SKM-1 treated with dmso at 0.1 percent for 144 hours (cell line): ENCODE results near the gene TAF15.
A peak's percentile ranks its signal among the peaks of the same experiment; 100 is the strongest.

ENCODE experiments used
- DNase-seq: peaks from one replicate; lab custom pipeline; 2025; ENCODE audit not compliant: unreplicated experiment; lab: John Stamatoyannopoulos, UW

Gene TAF15

DNA sequence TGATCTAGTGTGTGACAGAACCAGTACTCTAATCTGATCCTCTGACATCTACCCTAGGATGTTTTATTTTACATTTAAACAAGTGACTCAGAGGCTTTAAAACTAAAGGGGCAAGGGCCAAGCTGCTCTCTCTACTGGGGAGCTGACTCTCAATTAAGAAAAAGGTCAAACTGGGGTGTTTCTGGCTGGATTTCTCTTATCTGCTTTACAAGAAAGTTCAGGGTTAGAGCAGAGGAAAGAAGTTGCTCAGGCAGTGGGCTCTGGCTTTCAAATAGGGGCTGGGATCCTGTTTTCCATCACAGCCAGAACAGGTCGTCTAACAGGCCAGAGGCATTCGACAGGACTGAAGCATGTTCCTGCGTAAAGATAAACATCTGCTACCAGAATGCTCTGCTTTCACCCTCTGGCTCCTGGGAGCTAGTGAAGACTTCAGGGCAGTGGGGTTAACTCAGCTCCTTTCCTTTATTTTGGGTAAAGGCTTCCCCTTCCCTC, 22.3 kb upstream of the TAF15 start:
- DNase-seq, result no peak

DNA sequence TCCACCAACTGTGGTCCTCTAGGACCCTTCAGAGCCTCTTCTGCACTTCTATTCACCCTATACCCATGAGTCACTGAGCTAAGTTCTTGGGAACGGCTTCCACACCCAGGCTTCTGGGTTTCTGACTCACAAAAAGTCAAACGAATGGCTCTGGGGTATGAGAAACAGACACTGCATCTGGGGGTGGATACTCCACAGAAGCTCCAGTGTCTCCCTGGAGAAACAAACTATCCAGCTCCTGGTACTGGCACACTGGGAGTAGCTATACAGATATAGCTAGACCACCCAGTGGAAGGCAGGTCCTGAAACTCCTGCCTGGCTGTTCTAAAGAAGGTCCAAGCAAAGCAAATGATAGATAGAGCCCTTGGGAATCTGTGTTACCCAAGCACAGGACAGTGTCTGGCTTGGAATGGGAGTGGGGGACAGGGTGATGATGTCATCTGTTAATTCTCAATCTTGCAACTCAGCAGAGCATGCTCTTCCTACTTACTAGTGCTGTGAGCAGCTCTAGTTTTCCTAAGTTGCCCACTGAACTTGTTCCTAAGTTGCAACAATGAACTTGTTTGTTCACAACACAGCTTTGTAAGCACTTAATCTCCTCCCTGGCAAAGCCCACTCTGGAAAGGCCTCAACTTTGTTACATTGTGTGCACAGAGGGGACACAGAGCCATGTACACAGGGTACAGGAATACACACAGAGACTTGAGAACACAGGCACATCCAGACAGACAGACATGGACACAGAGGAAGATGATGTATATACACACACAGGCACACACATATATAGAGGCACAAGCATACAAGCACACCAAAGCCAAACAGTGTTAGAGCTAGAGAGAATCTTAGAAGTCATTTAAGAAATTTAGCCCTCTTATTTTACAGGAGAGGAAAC, 20.6 kb upstream of the TAF15 start:
- no peak for DNase-seq

DNA sequence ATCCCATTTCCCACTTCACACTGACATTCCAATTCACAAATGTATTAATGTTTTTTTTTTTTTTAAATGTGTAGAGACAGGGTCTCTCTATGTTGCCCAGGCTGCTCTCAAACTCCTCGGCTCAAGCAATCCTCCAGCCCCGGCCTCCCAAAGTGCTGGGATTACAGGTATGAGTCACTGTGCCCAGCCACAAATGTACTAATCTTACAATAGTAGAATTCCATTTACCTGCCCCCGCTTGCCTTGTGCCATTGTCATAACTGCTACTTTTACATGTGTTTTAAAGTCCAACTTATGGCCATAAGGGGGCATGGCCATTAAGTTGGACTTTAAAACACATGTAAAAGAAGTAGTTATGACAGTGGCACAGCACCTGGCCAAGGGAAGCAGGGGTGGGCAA, 18.4 kb upstream of the TAF15 start:
- no peak for DNase-seq

DNA sequence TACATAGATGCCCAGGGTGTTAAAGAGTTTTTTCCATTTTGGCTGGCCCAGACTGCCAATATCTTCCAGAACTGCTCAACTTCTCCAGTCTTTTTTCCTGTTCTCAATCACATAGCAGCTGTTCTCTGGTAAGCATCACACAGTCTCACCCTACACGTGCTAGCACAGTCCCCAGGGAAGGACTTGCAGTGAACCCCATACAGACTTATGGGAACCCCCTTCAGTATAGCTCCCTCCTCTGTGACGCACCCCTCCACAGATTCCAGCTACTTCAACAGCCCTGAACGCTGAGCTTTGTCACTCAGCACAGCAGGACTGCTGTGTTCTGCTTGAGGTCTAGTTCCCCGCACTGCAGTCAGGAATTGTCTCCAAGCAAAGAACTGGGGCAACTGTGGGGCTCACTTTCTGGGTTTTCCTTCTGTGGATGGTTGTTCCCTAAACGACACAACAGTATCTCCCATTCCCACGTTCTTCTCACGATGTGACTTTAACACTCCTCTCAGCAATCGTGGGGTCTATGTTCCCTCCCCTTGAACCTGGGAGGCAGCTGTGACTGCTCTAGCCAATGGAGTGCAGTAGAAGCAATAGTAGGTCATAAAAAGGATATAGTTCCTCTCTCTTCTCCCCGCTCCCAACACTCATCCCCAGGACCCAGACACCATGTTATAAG, 17.5 kb upstream of the TAF15 start:
- DNase-seq, result no peak

DNA sequence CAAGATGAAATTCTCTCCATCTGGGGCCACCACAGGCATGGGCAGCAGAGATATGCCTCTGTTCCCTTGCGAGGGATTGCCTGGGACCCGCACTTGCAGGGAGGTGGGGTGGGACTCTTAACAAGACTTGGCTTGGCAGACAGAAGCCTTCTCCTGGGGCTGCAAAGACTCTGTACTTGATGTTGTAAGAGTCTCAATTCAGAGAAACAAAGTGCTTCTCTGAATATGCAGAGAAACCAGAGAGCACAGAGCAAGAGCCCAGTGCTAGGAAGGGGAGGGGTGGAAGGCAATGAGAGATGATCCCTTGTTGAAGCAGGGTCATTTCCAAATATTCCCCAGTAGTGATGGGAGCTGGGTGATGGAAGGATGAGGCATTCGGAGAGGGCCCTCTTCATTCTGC, 16.0 kb upstream of the TAF15 start:
- no peak for DNase-seq

DNA sequence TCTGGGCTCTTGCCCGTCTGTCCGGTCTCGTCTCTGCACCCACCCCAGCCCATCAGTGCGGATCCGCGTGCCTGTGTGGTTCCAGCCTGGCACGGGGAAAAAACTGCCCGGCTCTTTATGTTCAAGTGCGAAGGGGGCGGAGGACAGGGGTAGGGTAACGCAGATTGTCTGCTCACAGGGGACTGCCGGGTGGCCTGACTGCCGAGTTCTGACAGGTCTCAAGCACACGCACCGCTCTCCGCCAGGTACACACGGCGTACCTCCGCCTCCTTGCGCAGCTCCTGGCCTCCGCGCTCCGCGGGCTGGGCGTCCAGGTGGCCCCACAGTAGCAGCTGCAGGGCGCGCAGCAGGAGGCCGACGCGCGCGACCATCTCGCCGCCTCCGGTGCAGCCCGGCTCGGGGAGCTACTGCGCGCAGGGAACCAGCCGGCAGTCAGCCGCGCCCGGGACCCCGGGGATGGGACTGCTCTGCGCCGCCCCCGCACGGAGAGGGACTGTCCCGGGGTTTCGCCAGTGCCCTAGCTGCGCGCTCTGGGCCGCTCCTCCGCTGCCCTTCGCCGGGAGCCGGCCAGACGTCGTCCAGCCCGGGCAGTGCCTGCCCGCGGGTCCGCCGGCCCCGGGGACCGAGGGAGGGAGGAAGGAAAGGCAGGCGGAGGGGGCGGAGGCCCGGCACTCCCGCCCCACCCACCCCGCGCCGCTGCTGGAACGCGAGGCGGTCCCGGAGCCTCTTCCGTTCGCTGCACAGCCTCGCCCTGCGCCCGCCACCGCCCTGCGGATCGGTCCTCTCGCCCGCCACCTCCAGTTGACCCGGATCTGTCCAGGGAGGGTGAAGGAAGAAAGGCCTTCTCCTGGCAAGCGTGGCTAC, 14.0 kb upstream of the TAF15 start, which contains the start of gene MMP28:
TSS of gene MMP28 (minus strand) at position 635 of the 864 bp plus-strand sequence. CDS start at position 371, 264 bp downstream.
- no peak for DNase-seq

DNA sequence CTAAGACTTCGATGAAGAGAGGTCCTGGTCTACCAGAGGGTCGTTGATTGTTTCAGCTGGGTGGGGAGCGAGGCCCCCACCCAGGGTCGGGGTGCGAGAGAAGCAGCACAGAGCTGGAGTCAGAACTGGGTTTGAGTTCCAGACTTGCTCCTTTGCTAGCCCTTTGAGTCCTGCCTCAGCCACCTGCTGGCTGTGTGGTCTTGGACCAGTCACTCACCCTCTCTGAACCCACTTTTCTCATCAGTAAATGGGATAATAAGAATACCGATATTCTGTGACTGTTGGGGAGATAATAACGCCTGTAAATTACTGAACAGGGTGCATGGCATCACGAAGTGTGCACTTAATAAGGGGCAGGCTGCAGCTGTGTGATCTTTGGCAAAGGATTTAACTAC, 13.4 kb upstream of the TAF15 start:
- no peak for DNase-seq

DNA sequence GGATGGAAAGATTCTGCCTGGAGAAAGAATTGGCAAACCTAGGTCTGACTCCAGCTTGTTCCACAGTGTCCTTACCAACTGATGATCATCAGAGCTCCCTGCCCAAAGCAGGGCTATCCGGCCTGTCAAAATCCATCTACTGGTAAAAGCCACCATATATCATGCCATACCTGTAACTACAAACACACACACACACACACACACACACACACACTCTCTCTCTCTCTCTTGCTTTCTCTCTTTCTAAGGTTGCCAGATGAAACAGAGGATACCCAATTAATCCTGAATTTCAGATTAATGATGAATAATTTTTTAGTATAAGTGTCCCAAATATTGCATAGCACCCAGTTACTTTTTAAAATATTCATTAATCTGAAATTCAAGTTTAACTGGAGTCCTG, 12.3 kb upstream of the TAF15 start:
- no peak for DNase-seq

DNA sequence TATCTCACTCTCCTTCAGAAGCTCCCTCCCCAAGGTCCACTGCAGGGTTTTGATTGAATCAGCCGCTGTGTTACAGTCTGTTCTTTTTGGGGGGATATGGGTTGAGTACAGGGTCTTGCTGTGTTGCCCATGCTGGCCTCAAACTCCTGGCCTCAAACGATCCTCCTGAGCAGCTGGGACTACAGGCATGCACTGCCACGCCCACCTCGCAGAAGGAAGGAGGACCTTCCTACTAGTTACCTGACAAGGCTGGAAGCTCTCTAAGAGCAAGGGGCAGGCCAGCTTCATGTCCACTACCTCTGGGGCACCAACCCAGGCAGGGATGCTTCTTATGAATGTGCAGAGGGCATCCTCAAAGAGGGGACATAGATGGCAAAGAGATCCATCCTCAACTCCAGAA, 11.9 kb upstream of the TAF15 start:
- no peak for DNase-seq

DNA sequence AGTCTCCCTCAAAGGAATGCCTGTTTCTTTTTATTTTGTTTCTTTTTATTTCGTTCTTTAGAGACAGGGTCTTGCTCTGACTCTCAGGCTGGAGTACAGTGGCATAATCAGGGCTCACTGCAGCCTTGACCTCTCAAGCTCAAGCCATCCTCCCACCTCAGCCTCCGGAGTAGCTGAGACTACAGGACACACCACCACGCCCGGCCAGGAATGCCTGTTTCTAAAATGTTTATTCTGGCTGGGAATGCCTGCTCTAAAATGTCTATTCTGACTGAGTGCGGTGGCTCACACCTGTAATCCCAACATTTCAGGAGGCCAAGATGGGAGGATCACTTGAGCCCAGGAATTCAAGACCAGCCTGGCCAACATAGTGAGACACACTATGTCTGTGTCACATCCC, 11.4 kb upstream of the TAF15 start:
- no peak for DNase-seq

DNA sequence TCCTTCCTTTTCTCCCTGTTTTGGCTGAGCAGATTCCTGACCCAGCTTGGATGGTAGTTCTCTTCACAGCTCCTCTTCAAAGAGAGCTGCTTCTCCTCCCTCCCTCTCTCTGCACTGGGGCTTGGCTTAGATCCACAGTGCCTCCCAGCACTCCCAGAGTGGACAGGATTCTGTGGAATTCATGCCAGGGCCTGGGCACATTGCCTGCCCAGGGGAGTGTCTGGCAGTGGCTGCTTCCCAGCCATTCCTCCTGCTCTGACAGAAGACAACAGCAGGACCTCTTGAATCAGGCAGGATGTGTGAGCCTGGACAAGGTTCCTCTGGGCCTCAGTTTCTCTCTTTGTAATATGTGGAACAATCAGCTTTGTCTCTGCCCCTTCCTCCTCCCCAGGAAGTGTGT, 9.3 kb upstream of the TAF15 start:
- DNase-seq, result no peak

DNA sequence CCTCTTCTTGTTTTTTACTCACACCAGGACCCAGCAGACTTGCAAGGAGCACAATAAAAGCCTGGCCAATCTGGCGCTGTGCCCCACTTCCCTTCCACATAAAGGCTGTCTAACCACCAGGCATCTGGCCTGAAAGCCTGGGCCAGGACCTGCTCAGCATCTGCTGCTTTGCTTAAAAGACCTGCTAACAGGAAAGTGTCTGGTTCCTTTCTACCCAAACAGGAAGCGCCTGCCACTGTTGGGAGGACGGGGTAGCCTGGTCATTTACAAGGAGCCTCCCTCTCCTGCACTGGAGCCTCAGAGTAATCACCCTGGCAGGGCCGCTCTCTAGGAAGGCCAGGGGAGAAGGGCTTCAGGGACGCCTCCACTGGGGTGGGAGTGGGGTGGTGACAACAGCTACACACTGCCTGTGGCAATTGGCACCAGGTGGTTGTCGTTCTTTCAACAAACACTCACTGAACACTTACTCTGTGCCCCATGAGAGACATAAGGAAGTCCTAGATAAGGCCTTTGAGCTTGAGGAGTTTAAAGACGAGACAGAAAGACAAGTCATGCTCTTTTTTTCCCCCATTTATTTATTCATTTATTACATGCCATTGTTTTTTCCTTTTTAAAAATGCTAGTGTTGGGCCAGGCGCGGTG, 7.6 kb upstream of the TAF15 start:
- no peak for DNase-seq

DNA sequence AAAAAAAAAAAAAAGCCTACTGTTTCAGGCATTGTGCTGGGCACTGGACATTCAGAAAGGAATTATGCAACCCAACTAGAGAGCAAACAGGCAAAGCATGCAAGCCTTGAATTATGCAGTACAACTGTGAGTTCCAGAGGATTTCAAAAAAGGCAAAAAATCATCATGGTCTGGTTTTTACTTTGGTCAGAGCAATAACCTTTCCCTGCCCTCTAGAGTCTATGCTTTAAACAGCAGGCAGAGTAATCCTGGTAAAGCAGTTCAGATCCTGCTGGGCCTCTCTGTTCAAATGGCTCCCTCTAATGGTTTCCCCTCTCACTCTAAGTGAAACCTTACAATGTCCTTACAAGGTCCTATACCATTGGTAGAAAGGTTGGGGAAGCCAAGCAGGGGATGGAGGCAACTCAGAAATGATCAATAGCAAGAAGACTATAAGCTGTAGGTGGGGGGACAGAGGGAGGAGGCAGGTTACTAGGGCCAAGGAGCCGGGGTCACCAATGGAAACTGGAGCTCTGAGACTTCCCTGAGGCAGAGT, 4.6 kb upstream of the TAF15 start:
- DNase-seq, result peak; percentile 82

DNA sequence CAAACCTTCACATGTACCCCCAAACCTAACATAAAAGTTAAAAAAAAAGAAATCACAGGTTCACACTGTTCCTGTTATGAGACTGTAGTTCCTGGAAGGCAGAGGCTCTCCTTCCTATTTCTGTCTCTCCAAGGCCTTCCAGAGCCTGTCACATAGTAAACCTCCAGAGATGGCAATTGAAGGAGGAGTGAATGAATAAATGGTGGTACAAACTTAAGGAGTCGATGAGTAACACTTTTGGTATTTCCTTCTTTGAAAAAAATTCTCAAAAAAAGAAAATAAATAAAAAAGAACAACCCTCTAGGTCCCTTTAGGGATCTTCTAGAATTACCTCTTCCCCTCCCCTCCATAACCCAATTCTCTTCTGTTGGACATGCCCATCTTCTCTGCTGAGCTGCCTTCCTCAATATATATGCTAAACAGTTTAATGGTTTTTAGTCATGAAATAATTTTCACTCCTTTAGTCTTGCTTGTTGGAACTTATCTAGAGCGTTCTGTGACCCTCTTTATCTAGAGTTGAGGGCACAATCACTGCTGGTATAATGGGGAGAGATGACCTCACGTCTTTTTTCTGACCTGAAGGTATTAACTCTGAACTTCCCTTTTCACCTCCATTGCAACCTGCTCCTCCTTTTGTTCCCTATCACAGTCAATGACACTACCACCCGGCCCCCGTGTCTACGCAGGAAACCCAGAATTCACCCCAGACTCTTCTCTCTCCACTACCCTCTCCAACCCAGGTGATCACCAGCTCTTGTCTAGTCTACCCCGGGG, 1.7 kb upstream of the TAF15 start:
- DNase-seq, result no peak

DNA sequence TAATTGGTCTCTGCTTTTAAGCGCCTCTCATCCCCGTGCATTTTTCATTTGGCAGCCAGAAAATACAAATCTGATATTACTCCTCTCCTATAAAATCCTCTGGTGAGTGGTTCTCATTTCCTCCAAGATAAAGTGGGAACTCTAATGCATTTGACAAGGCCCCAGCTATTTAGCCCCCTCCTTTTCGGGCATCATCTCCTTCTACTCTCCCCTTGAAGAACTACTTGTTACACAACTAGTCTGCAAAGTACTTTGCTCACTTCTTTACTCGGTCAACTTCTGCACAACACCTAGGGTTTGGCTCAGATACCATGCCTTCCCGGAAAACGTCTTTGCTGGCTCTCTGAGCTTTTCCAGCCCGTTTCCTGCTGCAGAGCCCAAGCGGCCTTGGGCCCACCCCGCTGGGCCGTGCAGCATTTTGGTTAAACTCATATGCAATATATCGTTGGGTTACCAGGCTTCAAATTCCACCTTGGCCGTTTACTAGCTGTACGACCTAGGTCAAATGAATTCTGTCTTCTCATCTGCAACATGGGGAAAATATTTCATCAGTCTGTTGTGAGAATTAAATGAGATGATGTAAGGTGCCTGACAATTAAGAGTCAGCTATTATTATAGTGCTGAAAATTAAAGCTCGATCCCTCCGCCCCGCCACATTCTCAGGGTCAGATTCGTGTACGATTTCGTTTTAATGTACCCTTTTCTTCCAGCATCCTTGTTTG, 883 bp upstream of the TAF15 start:
- no peak for DNase-seq

DNA sequence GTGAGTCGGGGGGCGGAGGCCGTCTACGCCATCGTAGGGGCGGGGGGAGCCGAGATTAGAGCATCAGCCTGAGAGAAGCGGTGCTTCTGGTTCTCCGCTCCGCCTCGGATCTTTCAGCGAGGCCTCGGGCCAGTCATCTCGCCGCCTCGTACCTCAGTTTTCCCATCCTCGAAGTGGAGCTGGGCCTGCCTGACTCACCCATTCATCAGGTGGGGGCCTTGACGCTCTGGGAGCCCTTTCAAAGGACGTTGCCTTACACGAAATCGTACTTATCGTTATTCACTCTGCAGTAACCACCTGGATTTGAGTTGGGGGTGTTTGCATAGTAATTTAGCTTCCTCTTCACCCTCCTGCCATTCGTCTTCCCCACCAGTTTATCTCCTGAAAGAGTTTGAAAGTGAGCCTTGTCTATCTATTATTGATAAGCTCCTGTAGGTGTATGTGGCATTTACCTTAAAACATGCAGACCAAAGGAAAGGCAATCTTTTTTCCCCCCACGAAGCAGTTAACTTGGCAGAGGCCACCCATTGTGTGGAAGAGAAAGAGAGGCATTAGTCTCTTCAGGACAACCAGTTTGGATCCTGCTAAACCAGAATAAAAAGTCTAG, 674 bp downstream of the TAF15 start:
- no peak for DNase-seq

DNA sequence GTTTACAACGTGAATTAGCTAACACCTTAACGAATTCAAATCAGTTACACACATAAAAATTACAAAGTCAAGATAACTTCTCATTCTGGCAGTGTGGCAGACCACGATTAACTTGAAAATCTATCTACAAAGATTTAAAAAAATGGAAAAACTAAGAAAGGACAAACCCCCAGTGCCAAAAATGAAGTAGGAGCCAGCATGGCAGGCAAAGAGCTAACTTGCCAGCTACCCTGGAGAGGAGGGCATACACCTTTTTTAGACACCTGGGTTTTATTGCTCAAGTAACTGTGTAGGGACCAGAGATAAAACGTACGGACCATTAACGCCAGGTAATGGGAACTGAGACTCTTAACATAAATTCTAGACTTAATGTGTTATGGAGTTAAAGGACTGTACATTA, 2.5 kb downstream of the TAF15 start:
- no peak for DNase-seq

DNA sequence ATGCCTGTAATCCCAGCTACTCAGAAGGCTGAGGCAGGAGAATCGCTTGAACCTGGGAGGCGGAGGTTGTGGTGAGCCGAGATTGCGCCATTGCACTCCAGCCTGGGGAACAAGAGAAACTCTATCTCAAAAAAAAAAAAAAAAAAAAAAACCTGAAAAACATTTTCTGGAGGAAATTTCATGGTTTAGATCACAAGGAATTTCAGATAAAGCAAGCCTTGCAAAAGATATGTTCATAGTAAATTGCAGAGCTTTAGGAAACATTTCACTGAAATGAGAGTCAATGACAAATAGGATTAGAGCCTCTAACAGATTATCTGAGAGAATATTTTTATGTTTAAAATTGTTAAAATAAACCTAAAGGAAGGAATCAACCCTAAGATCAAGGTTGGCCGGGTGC, 3.2 kb downstream of the TAF15 start:
- no peak for DNase-seq

DNA sequence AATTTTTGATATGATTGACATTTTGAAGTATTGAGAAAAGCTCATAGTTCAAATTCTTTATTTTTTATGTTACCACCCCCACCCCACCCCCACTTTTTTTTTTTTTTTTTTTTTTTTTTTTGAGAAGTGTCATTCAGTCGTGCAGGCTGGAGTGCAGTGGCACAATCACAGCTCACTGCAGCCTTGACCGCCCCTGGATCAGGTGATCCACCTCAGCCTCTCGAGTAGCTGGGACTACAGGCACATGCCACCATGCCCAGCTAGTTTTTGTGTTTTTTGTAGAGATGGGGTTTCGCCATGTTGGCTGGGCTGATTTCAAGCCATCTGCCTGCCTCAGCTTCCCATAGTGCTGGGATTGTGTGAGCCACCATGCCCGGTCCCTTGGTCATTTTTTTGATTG, 7.4 kb downstream of the TAF15 start:
- no peak for DNase-seq
